GM12874 (cell line): ENCODE results near the gene ALK.

ENCODE experiments used
- CTCF ChIP-seq: IDR thresholded peaks from 2 replicates; pipeline ENCODE4 v1.5.1; 2011; ENCODE audit warnings: low read depth, mild to moderate bottlenecking, control low read depth, low read length, moderate library complexity; ENCODE audit not compliant: insufficient read depth

The ALK gene

GRCh38 chr2:29922605-29923004, 1.2 kb upstream of the ALK start:
- no peak for TF ChIP-seq CTCF

- TF ChIP-seq CTCF: no peak
These were observed 491 bp downstream of the ALK start for GRCh38 chr2:29920631-29921559.

GRCh38 chr2:29920130-29920577, 1.2 kb downstream of the ALK start:
- TF ChIP-seq CTCF: no peak

- TF ChIP-seq CTCF: no peak
These were observed 2.4 kb downstream of the ALK start for GRCh38 chr2:29918941-29919340.

GRCh38 chr2:29917781-29918180, 3.6 kb downstream of the ALK start:
- TF ChIP-seq CTCF: no peak

GRCh38 chr2:29916571-29916970, 4.8 kb downstream of the ALK start:
- TF ChIP-seq CTCF: no peak

- no peak for TF ChIP-seq CTCF
These were observed 10.4 kb downstream of the ALK start for GRCh38 chr2:29910960-29911359.
